CD4-positive, alpha-beta T cell (primary cell): ENCODE results near the gene GCLC. TPM values are rescaled to one million over a fixed set of nuclear protein-coding genes. Genes with fewer than 3 reads are reported as not detected.

Experiments
- ATAC-seq: fragments of 200-7000 bp; cut with Tn5 transposase; one replicate; pipeline ENCODE4 v1.10.0; 2022; ENCODE audit warnings: mild to moderate bottlenecking; ENCODE audit not compliant: poor library complexity
- CTCF ChIA-PET: fragments of 350-600 bp; sonication (Branson Sonifier 250); formaldehyde crosslinking; loops from one replicate; lab custom pipeline; 2021; ENCODE audit warnings: antibody characterized with exemption, inconsistent platforms; lab: Charles Lee
- POLR2A ChIA-PET: fragments of 350-600 bp; sonication (Branson Sonifier 250); formaldehyde crosslinking; loops from one replicate; lab custom pipeline; 2021; ENCODE audit warnings: antibody characterized with exemption, inconsistent platforms; lab: Charles Lee
- DNase-seq, 14 experiments: peaks; one replicate each; pipeline ENCODE4 v3.0.0-alpha.2; 2013 to 2020; ENCODE audit warnings: mixed read lengths in 2 of 14
- H3K27ac ChIP-seq, 2 donors: one replicate each; pipeline versions ENCODE4 v1.5.1 to v1.7.0; 2013; ENCODE audit warnings: low read length in 2 of 2, low read depth in 1 of 2, mild to moderate bottlenecking in 1 of 2
- H3K27me3 ChIP-seq, 2 experiments: 1 replicate in 1 of 2; 2 replicates in 1 of 2; pipeline versions ENCODE4 v1.6.1 to v1.7.0; 2013; ENCODE audit warnings: low read length in 2 of 2, control low read depth in 1 of 2, mild to moderate bottlenecking in 1 of 2, moderate library complexity in 1 of 2; ENCODE audit not compliant: insufficient read depth in 2 of 2, control insufficient read depth in 1 of 2
- H3K36me3 ChIP-seq: one replicate; pipeline ENCODE4 v1.6.1; 2013; ENCODE audit warnings: low read length, control low read depth; ENCODE audit not compliant: insufficient read depth
- H3K4me1 ChIP-seq: one replicate; pipeline ENCODE4 v1.6.1; 2013; ENCODE audit warnings: low read length, control low read depth; ENCODE audit not compliant: insufficient read depth
- H3K4me3 ChIP-seq: one replicate; pipeline ENCODE4 v1.5.1; 2013; ENCODE audit warnings: mild to moderate bottlenecking, low read length, moderate library complexity
- H3K9me3 ChIP-seq, 2 experiments: 1 replicate in 1 of 2; 2 replicates in 1 of 2; pipeline versions ENCODE4 v1.6.1 to v1.7.0; 2013; ENCODE audit warnings: low read length in 2 of 2, mild to moderate bottlenecking in 2 of 2, control low read depth in 1 of 2, moderate library complexity in 1 of 2; ENCODE audit not compliant: control insufficient read depth in 1 of 2, insufficient read depth in 1 of 2
- H3K27ac Mint-ChIP-seq: one replicate; pipeline ENCODE4 v1.8.0; 2020; ENCODE audit warnings: mixed read lengths
- H3K27me3 Mint-ChIP-seq: one replicate; pipeline ENCODE4 v1.8.0; 2021; ENCODE audit warnings: mixed read lengths
- H3K36me3 Mint-ChIP-seq: one replicate; pipeline ENCODE4 v1.8.0; 2021; ENCODE audit warnings: low read depth, mixed read lengths
- H3K4me1 Mint-ChIP-seq: one replicate; pipeline ENCODE4 v1.8.0; 2021; ENCODE audit warnings: low read depth, mixed read lengths
- H3K4me3 Mint-ChIP-seq: one replicate; pipeline ENCODE4 v1.8.0; 2020; ENCODE audit warnings: mild to moderate bottlenecking, mixed read lengths
- H3K9me3 Mint-ChIP-seq: one replicate; pipeline ENCODE4 v1.8.0; 2020; ENCODE audit warnings: mixed read lengths
- intact Hi-C, 2 experiments: fragments of 100-400 bp; cut with DNase I in 1 of 2; cut with micrococcal nuclease in 1 of 2; formaldehyde crosslinking; loops; one replicate each; pipeline versions ENCODE4 v1.15.1 to v1.9.0; 2023 to 2025; cut with DNase I, micrococcal nuclease
- total RNA-seq, 174 experiments: library from RNA in 2 of 174; stranded (reverse) in 2 of 174; gene quantifications; one replicate each; pipeline ENCODE4 v1.2.3 and lab custom pipeline; 2021 to 2026
- TF ChIP-seq, protein P1 (sequence below): fragments of 200-600 bp; IDR thresholded peaks from one replicate; pipeline ENCODE4 v1.8.0; 2022; ENCODE audit warnings: antibody characterized with exemption, mild to moderate bottlenecking

GCLC gene
- total RNA-seq, 2 experiments from 2014 or later: 8.9 to 10.1 TPM

DNA sequence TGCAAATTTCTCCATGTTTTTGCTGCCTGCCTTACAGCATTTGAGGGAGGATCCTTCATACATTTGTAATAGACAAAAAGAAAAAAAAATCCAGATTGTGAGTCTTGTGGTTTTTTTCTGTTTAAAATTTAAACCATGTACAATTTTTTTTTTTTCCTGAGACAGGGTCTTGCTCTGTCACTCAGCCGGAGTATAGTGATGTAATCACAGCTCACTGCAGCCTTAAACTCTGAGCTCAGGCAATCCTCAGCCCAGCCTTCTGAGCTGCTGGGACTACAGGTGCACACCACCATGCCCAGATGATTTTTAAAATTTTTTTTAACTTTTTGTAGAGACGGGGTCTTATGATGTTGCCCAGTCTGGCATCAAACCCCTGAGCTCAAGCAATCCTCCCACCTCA, 97.0 kb downstream of the GCLC start:
- H3K36me3 ChIP-seq: no peaks in the 10 kb centered on the region
- ATAC-seq (no peak), DNase-seq (no peak)
- no peaks in the 10 kb centered on the region for H3K4me1 Mint-ChIP-seq
- TF ChIP-seq, protein P1, sequence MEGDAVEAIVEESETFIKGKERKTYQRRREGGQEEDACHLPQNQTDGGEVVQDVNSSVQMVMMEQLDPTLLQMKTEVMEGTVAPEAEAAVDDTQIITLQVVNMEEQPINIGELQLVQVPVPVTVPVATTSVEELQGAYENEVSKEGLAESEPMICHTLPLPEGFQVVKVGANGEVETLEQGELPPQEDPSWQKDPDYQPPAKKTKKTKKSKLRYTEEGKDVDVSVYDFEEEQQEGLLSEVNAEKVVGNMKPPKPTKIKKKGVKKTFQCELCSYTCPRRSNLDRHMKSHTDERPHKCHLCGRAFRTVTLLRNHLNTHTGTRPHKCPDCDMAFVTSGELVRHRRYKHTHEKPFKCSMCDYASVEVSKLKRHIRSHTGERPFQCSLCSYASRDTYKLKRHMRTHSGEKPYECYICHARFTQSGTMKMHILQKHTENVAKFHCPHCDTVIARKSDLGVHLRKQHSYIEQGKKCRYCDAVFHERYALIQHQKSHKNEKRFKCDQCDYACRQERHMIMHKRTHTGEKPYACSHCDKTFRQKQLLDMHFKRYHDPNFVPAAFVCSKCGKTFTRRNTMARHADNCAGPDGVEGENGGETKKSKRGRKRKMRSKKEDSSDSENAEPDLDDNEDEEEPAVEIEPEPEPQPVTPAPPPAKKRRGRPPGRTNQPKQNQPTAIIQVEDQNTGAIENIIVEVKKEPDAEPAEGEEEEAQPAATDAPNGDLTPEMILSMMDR: no peak
- H3K27ac ChIP-seq: no peak overlapping the region
- ChIA-PET CTCF (interaction anchor here (1.1 to 1.5 kb wide), 3 partner anchors 8 to 37 kb away, joined by 3 to 5 read pairs (median 4); no protein-coding TSS in a partner anchor), POLR2A (no interaction called here)
- H3K9me3 ChIP-seq: peaks cover 3 to 5% of the 10 kb centered on the region in 2 experiments
- H3K4me3 ChIP-seq: no peak overlapping the region
- intact Hi-C loops: no loop called here
- H3K9me3 Mint-ChIP-seq: peaks cover 5% of the 10 kb centered on the region
- no peak overlapping the region for H3K4me3 Mint-ChIP-seq
- peaks cover 0 to 4% of the 10 kb centered on the region in 2 experiments for H3K27me3 ChIP-seq
- H3K27ac Mint-ChIP-seq: no peak overlapping the region
- no peaks in the 10 kb centered on the region for H3K36me3 Mint-ChIP-seq
- H3K4me1 ChIP-seq: no peaks in the 10 kb centered on the region
- peaks cover 3% of the 10 kb centered on the region for H3K27me3 Mint-ChIP-seq

Other genes with a start within 250 kb of the GCLC start
- gene ELOVL5, start 196.2 kb downstream of the GCLC start, total RNA-seq: 10 to 100 TPM; 78.0 to 86.8 TPM
- gene KLHL31, start 120.7 kb upstream of the GCLC start, total RNA-seq: under 1 TPM; 0.03 to 0.08 TPM
- gene LRRC1, start 249.9 kb upstream of the GCLC start, total RNA-seq: 1 to 10 TPM in 1 of 2 experiments, under 1 TPM in 1; 0.78 to 1.1 TPM